ENCODE results near the gene INPP5D. TPM values are rescaled to one million over a fixed set of nuclear protein-coding genes. Genes with fewer than 3 reads are reported as not detected.

The INPP5D gene
- total and polyA plus RNA-seq, 2 of the 8 experiments (the other 6 are each of a cell fraction or from before 2014, with no cell fraction given) = 4.5 to 7.1 TPM

GRCh38 chr2:233223059-233223894, 163.1 kb downstream of the INPP5D start:
- TF ChIP-seq CHD2 (IDR thresholded peaks at IDR 0.05; ENCODE audit: low read length) (no peak), SIRT6 (IDR thresholded peaks at IDR 0.05; ENCODE audit: low read length) (no peak), SIN3A (conservative IDR thresholded peaks at IDR 0.05 in 1 of 2, IDR thresholded peaks at IDR 0.05 in 1 of 2; ENCODE audit: low read depth in 1 of 2, low read length in 2 of 2) (no peak), ZNF274 (IDR thresholded peaks at IDR 0.05; ENCODE audit: borderline replicate concordance, extremely low read depth, low read length) (no peak)
- Histone ChIP-seq H3K23me2 (ENCODE audit: low read depth, low read length) (no peaks in the 10 kb centered on the region), H3K9me3 (ENCODE audit: insufficient read depth in 2 of 2, low read depth in 1 of 2, low read length in 1 of 2) (no peaks in the 10 kb centered on the region), H4K91ac (replicated peaks; ENCODE audit: insufficient read length, low read length) (no peak overlapping the region), H3K27ac (ENCODE audit: low read depth, low read length) (no peak overlapping the region), H3K36me3 (ENCODE audit: control insufficient read depth in 2 of 4, insufficient read depth in 4 of 4, low read length in 3 of 4) (no peaks in the 10 kb centered on the region), H3K79me2 (ENCODE audit: control insufficient read depth in 1 of 2, insufficient read depth in 2 of 2, low read length in 2 of 2) (no peaks in the 10 kb centered on the region), H3K4me1 (replicated peaks in 1 of 4; ENCODE audit: control insufficient read depth in 3 of 4, insufficient read depth in 4 of 4, low read length in 3 of 4) (peaks cover 0 to 5% (median 0%) of the 10 kb centered on the region in 4 experiments; a peak in 2 of 7 replicates), H3K4ac (replicated peaks; ENCODE audit: insufficient read length, low read depth, low read length) (no peak overlapping the region), H4K5ac (ENCODE audit: insufficient read length, low read depth, low read length) (no peak overlapping the region), H3K4me3 (ENCODE audit: extremely low read depth in 1 of 4, insufficient read depth in 2 of 4, low read depth in 3 of 4, low read length in 4 of 4) (no peak overlapping the region), H2BK20ac (ENCODE audit: low read length) (no peak overlapping the region), H2AK5ac (ENCODE audit: low read depth, low read length) (no peak overlapping the region), H3K14ac (ENCODE audit: insufficient read length) (no peak overlapping the region), H3K56ac (replicated peaks; ENCODE audit: insufficient read length, low read depth, low read length) (no peak overlapping the region), H2BK12ac (ENCODE audit: low read depth, low read length) (no peak overlapping the region), H2BK120ac (replicated peaks; ENCODE audit: low read depth, low read length) (no peak overlapping the region), H3K9ac (replicated peaks in 1 of 4; ENCODE audit: extremely low read depth in 1 of 4, low read depth in 3 of 4, low read length in 3 of 4) (no peak overlapping the region), H4K8ac (ENCODE audit: extremely low read depth, insufficient read depth, low read length) (no peak overlapping the region), H4K20me1 (replicated peaks in 1 of 2; ENCODE audit: control insufficient read depth in 1 of 2, insufficient read depth in 2 of 2, low read length in 2 of 2) (no peaks in the 10 kb centered on the region), H3K18ac (ENCODE audit: extremely low read depth, low read length) (no peak overlapping the region), H2BK15ac (ENCODE audit: low read length) (no peak overlapping the region), H3K27me3 (replicated peaks in 1 of 4; ENCODE audit: control insufficient read depth in 3 of 4, extremely low read depth in 1 of 4, insufficient read depth in 3 of 4, low read length in 3 of 4) (no peaks in the 10 kb centered on the region), H2AFZ (ENCODE audit: low read length) (no peak overlapping the region), H3K79me1 (ENCODE audit: low read depth, low read length) (no peaks in the 10 kb centered on the region), H3K4me2 (ENCODE audit: insufficient read depth in 1 of 2, low read depth in 2 of 2, low read length in 2 of 2) (no peak overlapping the region), H3K23ac (ENCODE audit: insufficient read length) (no peak overlapping the region), H2BK5ac (ENCODE audit: low read depth, low read length) (no peak overlapping the region)
- DNase-seq (ENCODE audit: low read depth in 1 of 2, low spot score in 2 of 2) (no peak), FAIRE-seq (no peak)
- CTCF ChIA-PET (ENCODE audit: partially characterized antibody) = interaction anchor here (0.6 to 2.5 kb wide), 6 partner anchors 13 to 408 kb away, joined by 3 to 13 read pairs (median 4); no protein-coding TSS in a partner anchor
- POLR2A ChIA-PET (ENCODE audit: partially characterized antibody) = no interaction called here
- WGBS, 2 experiments (ENCODE audit: extremely low coverage in 1 of 2, insufficient coverage in 1 of 2, insufficient read length in 1 of 2, insufficient replicate concordance in 2 of 2, low coverage in 1 of 2, low lambda C conversion rate in 2 of 2, missing lambda C conversion rate in 1 of 2) = 92% methylated on average over 14 of the region's 14 CpGs; no CpG with 5 or more reads in 1 of the 2 experiments

Data from H1 (cell line).